Measurements from ENCODE around the gene HES4.

The HES4 gene

DNA sequence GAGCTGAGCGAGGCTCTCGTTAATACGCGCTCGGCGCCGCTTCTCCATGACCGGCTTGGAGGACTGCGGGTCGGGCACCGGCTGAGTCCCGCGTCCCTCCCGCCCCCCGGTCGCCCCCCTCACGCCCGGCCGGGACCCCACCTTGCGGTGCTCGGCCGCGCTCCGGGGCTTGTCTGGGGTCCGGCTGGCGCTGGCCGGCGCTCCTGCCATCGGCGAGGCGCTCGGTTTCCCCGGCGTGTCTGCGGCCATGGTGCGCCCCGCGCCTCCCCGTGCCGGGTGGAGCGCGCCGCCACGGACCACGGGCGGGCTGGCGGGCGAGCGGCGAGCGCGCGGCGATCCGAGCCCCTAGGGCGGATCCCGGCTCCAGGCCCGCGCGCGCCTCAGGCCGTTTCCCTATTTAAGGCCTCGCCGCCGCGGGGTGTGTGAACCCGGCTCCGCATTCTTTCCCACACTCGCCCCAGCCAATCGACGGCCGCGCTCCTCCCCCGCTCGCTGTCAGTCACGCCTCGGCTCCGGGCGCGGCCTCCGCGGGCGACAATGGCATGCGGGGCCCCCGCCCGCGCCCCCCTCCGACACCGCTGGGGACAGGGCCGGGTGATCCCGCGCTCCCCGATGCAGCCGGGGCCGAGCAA is at the start of gene HES4:
HES4 (minus strand) TSS at position 373 of the 632 bp plus-strand sequence; CDS start at position 249, 124 bp downstream.
- peak in 1 of 2 donors; percentile 47 for DNase-seq (ENCODE audit: low read depth in 1 of 2, low spot score in 1 of 2)

DNA sequence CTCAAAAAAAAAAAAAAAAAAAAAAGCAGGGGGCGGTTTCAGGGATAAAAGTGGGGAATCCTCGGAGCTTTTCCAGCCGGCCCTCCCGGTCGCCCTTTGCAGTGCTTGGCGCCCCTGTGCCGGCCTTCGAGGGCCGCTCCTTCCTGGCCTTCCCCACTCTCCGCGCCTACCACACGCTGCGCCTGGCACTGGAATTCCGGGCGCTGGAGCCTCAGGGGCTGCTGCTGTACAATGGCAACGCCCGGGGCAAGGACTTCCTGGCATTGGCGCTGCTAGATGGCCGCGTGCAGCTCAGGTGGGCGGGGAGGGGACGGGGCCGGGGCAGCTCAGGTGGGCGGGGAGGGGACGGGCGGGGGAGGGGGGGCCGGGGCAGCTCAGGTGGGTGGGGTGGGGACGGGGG is 48.9 kb upstream of the HES4 start:
- DNase-seq (ENCODE audit: low read depth in 1 of 2, low spot score in 1 of 2) = no peak

- no peak for DNase-seq (ENCODE audit: low read depth in 1 of 2, low spot score in 1 of 2)
Observed at GRCh38 chr1:1047963-1048362, 48.1 kb upstream of the HES4 start.

GRCh38 chr1:1047407-1047806 is 47.5 kb upstream of the HES4 start:
- DNase-seq (ENCODE audit: low read depth in 1 of 2, low spot score in 1 of 2) = no peak

DNA sequence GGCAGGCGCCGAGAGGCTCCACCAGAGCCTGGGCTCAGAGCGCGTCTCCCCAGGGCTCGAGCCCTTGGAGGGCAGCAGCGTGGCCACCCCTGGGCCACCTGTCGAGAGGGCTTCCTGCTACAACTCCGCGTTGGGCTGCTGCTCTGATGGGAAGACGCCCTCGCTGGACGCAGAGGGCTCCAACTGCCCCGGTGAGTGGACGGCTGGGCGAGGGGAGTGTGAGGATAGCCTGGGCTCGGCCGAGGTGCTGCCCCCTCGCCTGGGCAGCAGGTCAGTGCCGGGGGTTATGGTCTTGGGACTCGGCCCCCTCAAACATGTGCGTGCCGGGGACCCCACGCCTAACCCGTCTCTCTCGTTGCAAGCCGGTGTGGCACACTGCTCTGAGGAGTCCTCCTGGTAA is 46.9 kb upstream of the HES4 start:
- DNase-seq (ENCODE audit: low read depth in 1 of 2, low spot score in 1 of 2) = no peak

- no peak for DNase-seq (ENCODE audit: low read depth in 1 of 2, low spot score in 1 of 2)
Observed at GRCh38 chr1:1046243-1046642, 46.3 kb upstream of the HES4 start.

- no peak for DNase-seq (ENCODE audit: low read depth in 1 of 2, low spot score in 1 of 2)
Observed at GRCh38 chr1:1045129-1045528, 45.2 kb upstream of the HES4 start.

DNA sequence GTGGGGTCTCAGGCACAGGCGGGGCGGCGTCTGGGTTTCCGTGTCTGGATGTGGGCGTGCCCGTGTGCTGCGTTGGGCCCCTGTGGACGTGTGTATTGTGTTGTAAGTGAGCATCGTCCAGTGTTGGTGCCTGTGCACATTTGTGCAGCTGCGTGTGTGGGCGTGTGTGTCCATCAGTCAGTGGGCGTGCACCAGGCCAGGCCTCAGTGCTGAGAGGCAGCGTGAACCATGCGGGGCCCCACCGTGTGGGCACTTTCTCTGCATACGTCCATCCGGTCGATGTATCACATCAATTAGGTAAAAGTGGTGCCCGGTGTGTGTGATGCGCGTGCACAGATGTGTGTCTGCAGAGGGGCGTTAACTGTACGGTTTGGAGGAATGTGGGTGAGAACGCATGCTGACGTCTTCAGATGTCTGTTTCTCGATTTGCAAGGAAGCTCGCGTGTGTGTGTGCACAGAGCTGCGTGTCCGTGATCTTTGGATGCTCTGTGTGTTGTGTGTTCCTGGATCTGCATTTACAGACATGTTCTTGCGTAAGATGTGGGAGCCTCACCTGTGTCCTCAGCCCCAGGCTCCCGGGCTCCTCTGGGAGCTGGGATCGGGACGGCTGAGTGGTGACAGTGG is 44.7 kb upstream of the HES4 start:
- DNase-seq (ENCODE audit: low read depth in 1 of 2, low spot score in 1 of 2) = no peak

GRCh38 chr1:1043921-1044320 is 44.0 kb upstream of the HES4 start:
- no peak for DNase-seq (ENCODE audit: low read depth in 1 of 2, low spot score in 1 of 2)

DNA sequence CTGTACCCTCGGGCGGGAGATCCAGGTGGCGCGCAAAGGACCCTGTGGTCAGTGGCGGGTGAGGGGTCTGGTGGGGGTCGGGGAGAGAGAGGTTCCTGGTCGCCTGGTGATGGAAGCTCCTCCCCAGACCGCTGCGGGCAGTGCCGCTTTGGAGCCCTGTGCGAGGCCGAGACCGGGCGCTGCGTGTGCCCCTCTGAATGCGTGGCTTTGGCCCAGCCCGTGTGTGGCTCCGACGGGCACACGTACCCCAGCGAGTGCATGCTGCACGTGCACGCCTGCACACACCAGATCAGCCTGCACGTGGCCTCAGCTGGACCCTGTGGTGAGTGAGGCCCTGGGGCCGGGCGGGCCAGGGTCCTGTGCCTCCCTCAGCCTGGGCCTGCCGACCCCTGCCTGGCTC is 43.5 kb upstream of the HES4 start:
- DNase-seq (ENCODE audit: low read depth in 1 of 2, low spot score in 1 of 2) = no peak

GRCh38 chr1:1042835-1043234 is 42.9 kb upstream of the HES4 start:
- DNase-seq (ENCODE audit: low read depth in 1 of 2, low spot score in 1 of 2) = no peak

- DNase-seq (ENCODE audit: low read depth in 1 of 2, low spot score in 1 of 2) = no peak
Observed at GRCh38 chr1:1041873-1042272, 42.0 kb upstream of the HES4 start.

- DNase-seq (ENCODE audit: low read depth in 1 of 2, low spot score in 1 of 2) = no peak
Observed at GRCh38 chr1:1041092-1041523, 41.2 kb upstream of the HES4 start.

- peak; percentile 52 to 62 for DNase-seq (ENCODE audit: low read depth in 1 of 2, low spot score in 1 of 2)
Observed at GRCh38 chr1:1040004-1040991, 40.4 kb upstream of the HES4 start.

DNA sequence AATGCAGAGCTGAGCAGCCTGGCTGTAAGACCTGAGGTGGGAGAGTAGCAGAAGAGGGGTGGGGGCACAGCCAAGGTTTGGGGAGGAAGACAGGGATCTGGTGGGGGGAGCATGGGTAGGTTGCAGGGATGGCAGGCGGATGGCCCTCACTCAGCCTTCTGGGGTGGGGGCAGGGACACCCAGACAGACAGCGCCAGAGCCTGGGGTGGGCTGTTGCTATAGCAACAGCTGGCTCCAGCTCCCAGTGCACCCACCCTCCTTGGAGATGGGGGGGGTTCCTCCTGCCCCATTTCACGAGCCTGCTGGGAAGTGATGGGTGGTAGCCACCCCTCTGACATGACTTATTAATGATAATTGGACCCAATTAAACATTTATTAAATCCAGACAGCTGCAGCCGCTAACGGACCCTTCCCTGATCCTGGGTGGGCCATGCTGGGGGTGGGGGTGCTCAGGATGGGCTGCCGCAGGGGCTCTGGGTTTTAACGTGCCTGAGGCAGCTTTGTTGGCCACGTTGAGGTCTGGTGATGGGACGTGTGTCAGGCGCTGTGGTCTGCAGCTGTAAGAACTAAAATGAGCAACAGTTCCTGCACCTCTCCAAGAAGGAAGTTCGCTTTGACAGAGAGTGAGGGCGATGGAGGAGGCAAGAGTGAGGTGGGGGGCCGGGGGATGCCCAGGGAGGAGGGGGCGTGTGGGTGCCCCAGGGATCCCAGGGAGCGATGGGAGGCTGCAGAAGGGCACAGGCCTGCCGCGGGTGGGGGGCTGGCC is 39.4 kb upstream of the HES4 start:
- DNase-seq (ENCODE audit: low read depth in 1 of 2, low spot score in 1 of 2) = no peak

GRCh38 chr1:1038694-1039093 is 38.8 kb upstream of the HES4 start:
- no peak for DNase-seq (ENCODE audit: low read depth in 1 of 2, low spot score in 1 of 2)

DNA sequence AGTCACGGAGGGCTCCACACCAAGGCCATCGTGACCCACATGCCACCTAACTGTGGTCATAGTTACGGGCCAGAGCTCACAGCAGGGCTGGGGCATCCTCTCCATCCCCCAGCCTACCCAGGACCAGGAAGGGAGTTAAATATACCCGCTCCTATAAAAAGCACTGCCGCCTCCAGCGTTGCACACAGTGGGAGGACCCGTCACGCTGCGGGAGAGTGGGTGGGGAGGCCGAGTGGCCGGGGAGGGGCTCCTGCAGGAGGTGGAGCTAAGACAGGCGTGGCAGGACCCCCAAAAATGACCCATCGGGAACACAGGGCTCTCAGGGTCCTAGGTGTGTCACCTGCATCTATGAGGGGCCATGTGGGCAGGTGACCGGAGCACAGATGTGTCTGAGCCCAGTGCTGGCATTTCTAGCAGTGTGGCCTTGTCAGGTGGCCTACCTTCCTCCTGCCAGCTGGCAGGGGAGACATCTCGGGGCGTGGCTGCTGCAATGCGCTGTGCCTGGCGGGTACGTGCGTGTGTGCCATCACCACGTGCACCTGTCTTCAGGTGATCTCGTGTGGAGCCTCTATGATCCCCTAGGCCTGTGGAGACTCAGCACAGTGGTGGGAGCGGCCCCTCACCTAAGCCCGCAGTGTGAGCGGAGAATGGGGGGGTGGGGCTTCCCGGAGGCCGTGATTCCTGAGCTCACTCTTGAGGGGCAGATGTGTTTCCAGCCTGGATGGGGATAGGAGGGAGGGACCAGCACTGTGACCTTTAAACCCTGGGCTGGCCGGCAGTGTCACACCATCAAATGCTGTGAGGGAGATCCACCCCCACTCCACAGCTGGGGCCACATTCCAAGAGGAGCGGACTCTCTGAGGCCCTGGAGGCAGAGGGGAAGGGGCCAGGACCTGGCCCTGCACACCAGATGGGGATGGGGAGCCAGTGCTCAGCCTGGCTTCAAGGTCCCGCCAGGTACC is 37.8 kb upstream of the HES4 start:
- no peak for DNase-seq (ENCODE audit: low read depth in 1 of 2, low spot score in 1 of 2)

- no peak for DNase-seq (ENCODE audit: low read depth in 1 of 2, low spot score in 1 of 2)
Observed at GRCh38 chr1:1035291-1035943, 35.5 kb upstream of the HES4 start.

- DNase-seq (ENCODE audit: low read depth in 1 of 2, low spot score in 1 of 2) = no peak
Observed at GRCh38 chr1:1034439-1034781, 34.5 kb upstream of the HES4 start.

Measured in activated CD4-positive, alpha-beta T cell treated with anti-CD3 and anti-CD28 coated beads, Interleukin-2, amount 50 U/mL, for 24 hours (primary cell).